ENCODE data around the gene MMP25.

The MMP25 gene

GRCh38 chr16:3097266-3097665, 50.9 kb downstream of the MMP25 start:
- no peak for DNase-seq

GRCh38 chr16:3098459-3099394, 52.4 kb downstream of the MMP25 start, which contains the start of gene ZSCAN10:
Gene ZSCAN10 (minus strand): TSS chr16:3099294. CDS start chr16:3092937, 6,357 bp downstream.
- no peak for DNase-seq

GRCh38 chr16:3099395-3099731, 53.0 kb downstream of the MMP25 start:
- DNase-seq = no peak

- peak; percentile 94 to 95 for DNase-seq
Measured at GRCh38 chr16:3099732-3100499, 53.6 kb downstream of the MMP25 start.

GRCh38 chr16:3101018-3101840, 54.9 kb downstream of the MMP25 start:
- DNase-seq = peak; percentile 38 to 74

GRCh38 chr16:3101841-3102470, 55.6 kb downstream of the MMP25 start:
- peak in 1 of 2 donors; percentile 44 for DNase-seq

GRCh38 chr16:3106205-3106928, 60.0 kb downstream of the MMP25 start:
- DNase-seq = peak; percentile 93 to 94
